Caco-2 (cell line): ENCODE data around the gene FARS2. TPM values are rescaled to one million over a fixed set of nuclear protein-coding genes. Genes with fewer than 3 reads are reported as not detected.

ENCODE experiments used
- BruUV-seq: library from RNA; stranded (reverse); fragments of 400-500 nt; replicated peaks from 2 replicates; lab custom pipeline; 2021; lab: Mats Ljungman, UMichigan
- CTCF ChIA-PET: fragments of 300-600 bp; sonication (Branson Sonifier 250); formaldehyde crosslinking; loops from one replicate; lab custom pipeline; 2022; ENCODE audit warnings: antibody characterized with exemption; lab: Charles Lee
- POLR2A ChIA-PET: fragments of 300-600 bp; sonication (Branson Sonifier 250); formaldehyde crosslinking; loops from one replicate; lab custom pipeline; 2022; ENCODE audit warnings: antibody characterized with exemption; lab: Charles Lee
- DNase-seq, 2 experiments: peaks; one replicate each; pipeline versions ENCODE4 v3.0.0 to v3.0.0-alpha.2; 2020 to 2022
- H3K27me3 ChIP-seq: replicated peaks from 2 replicates; pipeline ENCODE4 v1.6.0; 2011; ENCODE audit warnings: low read length; ENCODE audit not compliant: control insufficient read depth, insufficient read depth
- H3K36me3 ChIP-seq: 2 replicates; pipeline ENCODE4 v1.5.1; 2011; ENCODE audit warnings: low read length; ENCODE audit not compliant: control insufficient read depth, insufficient read depth
- H3K4me1 ChIP-seq: fragments of 250-450 bp; sonication (Bioruptor Pico); 2 replicates; pipeline ENCODE4 v1.5.1; 2020; ENCODE audit warnings: mild to moderate bottlenecking
- H3K4me3 ChIP-seq: 2 replicates; pipeline ENCODE4 v1.5.1; 2011; ENCODE audit warnings: low read depth, mild to moderate bottlenecking, control low read depth, low read length
- H3K9me3 ChIP-seq: fragments of 250-450 bp; sonication (Bioruptor Pico); 2 replicates; pipeline ENCODE4 v1.5.1; 2020; ENCODE audit warnings: mild to moderate bottlenecking, moderate library complexity
- H3K27ac Mint-ChIP-seq: one replicate; pipeline ENCODE4 v1.8.0; 2022; ENCODE audit warnings: mixed read lengths; ENCODE audit not compliant: unreplicated experiment
- H3K27me3 Mint-ChIP-seq: one replicate; pipeline ENCODE4 v1.8.0; 2022; ENCODE audit warnings: mixed read lengths; ENCODE audit not compliant: insufficient read depth, unreplicated experiment
- H3K36me3 Mint-ChIP-seq: one replicate; pipeline ENCODE4 v1.8.0; 2022; ENCODE audit warnings: mild to moderate bottlenecking, mixed read lengths; ENCODE audit not compliant: insufficient read depth, unreplicated experiment
- H3K4me1 Mint-ChIP-seq: one replicate; pipeline ENCODE4 v1.8.0; 2022; ENCODE audit warnings: low read depth, mixed read lengths; ENCODE audit not compliant: unreplicated experiment
- H3K4me3 Mint-ChIP-seq: one replicate; pipeline ENCODE4 v1.8.0; 2022; ENCODE audit warnings: mild to moderate bottlenecking, moderate library complexity, mixed read lengths; ENCODE audit not compliant: unreplicated experiment
- H3K9me3 Mint-ChIP-seq: one replicate; pipeline ENCODE4 v1.8.0; 2022; ENCODE audit warnings: mixed read lengths; ENCODE audit not compliant: unreplicated experiment
- CTCF ChIP-seq, 2 experiments: fragments of 200-600 bp in 1 of 2; IDR thresholded peaks; 1 replicate in 1 of 2; 2 replicates in 1 of 2; pipeline versions ENCODE4 v1.5.1 to v1.8.0; 2011 to 2022; ENCODE audit warnings: antibody characterized with exemption in 1 of 2, control low read depth in 1 of 2, inconsistent platforms in 1 of 2, low read depth in 1 of 2, low read length in 1 of 2, mild to moderate bottlenecking in 1 of 2, moderate library complexity in 1 of 2; ENCODE audit not compliant: insufficient read depth in 1 of 2, severe bottlenecking in 1 of 2, unreplicated experiment in 1 of 2
- intact Hi-C: fragments of 100-400 bp; cut with micrococcal nuclease; formaldehyde crosslinking; loops from one replicate; pipeline ENCODE4 v1.10.0; 2022; ENCODE audit not compliant: unreplicated experiment
- total RNA-seq: library from RNA; stranded (reverse); gene quantifications from 2 replicates; pipeline ENCODE4 v1.2.3, GENCODE V29; 2022

FARS2 gene
- total RNA-seq, 1 experiment from 2014 or later, result 15.4 TPM

GRCh38 chr6:5424726-5425125 lies 163.4 kb downstream of the FARS2 start:
- Mint-ChIP-seq H3K27ac (no peak overlapping the region), H3K36me3 (no peaks in the 10 kb centered on the region), H3K4me3 (no peak overlapping the region), H3K9me3 (no peaks in the 10 kb centered on the region), H3K4me1 (no peaks in the 10 kb centered on the region), H3K27me3 (no peaks in the 10 kb centered on the region)
- BruUV-seq, result no TSS peak
- no peak for DNase-seq
- POLR2A ChIA-PET, result no interaction called here
- no peaks in the 10 kb centered on the region for H3K4me1 ChIP-seq
- H3K27me3 ChIP-seq, result no peaks in the 10 kb centered on the region
- intact Hi-C loops, result no loop called here
- no peaks in the 10 kb centered on the region for H3K36me3 ChIP-seq
- CTCF ChIA-PET, result no interaction called here
- no peak overlapping the region for H3K4me3 ChIP-seq
- H3K9me3 ChIP-seq, result no peaks in the 10 kb centered on the region
- TF ChIP-seq CTCF (IDR thresholded peaks at IDR 0.05; ENCODE audit: insufficient read depth in 1 of 2, low read depth in 1 of 2, low read length in 1 of 2, severe bottlenecking in 1 of 2, unreplicated experiment in 1 of 2), result no peak

- no peak for TF ChIP-seq CTCF (IDR thresholded peaks at IDR 0.05; ENCODE audit: insufficient read depth in 1 of 2, low read depth in 1 of 2, low read length in 1 of 2, severe bottlenecking in 1 of 2, unreplicated experiment in 1 of 2)
- H3K27me3 Mint-ChIP-seq, result no peaks in the 10 kb centered on the region
- H3K4me1 Mint-ChIP-seq, result no peaks in the 10 kb centered on the region
- Histone ChIP-seq H3K27me3 (no peaks in the 10 kb centered on the region), H3K36me3 (no peaks in the 10 kb centered on the region), H3K4me3 (no peak overlapping the region), H3K4me1 (no peaks in the 10 kb centered on the region), H3K9me3 (no peaks in the 10 kb centered on the region)
- no peaks in the 10 kb centered on the region for H3K9me3 Mint-ChIP-seq
- CTCF ChIA-PET, result no interaction called here
- no peak for DNase-seq
- H3K27ac Mint-ChIP-seq, result no peak overlapping the region
- POLR2A ChIA-PET, result no interaction called here
- H3K4me3 Mint-ChIP-seq, result no peak overlapping the region
- intact Hi-C loops, result no loop called here
- BruUV-seq, result no TSS peak
- no peaks in the 10 kb centered on the region for H3K36me3 Mint-ChIP-seq
Measured at GRCh38 chr6:5425267-5425666, 164.0 kb downstream of the FARS2 start.

- CTCF ChIA-PET, result no interaction called here
- no peaks in the 10 kb centered on the region for H3K9me3 Mint-ChIP-seq
Measured at GRCh38 chr6:5425797-5426196, 164.5 kb downstream of the FARS2 start.

More at GRCh38 chr6:5425797-5426196, 164.5 kb downstream of the FARS2 start:
- Histone ChIP-seq H3K27me3 (no peaks in the 10 kb centered on the region), H3K9me3 (no peaks in the 10 kb centered on the region), H3K4me1 (no peaks in the 10 kb centered on the region), H3K4me3 (no peak overlapping the region), H3K36me3 (no peaks in the 10 kb centered on the region)
- Mint-ChIP-seq H3K27me3 (no peaks in the 10 kb centered on the region), H3K27ac (no peak overlapping the region), H3K4me1 (no peaks in the 10 kb centered on the region), H3K4me3 (no peak overlapping the region), H3K36me3 (no peaks in the 10 kb centered on the region)
- POLR2A ChIA-PET, result no interaction called here
- BruUV-seq, result no TSS peak
- TF ChIP-seq CTCF (IDR thresholded peaks at IDR 0.05; ENCODE audit: insufficient read depth in 1 of 2, low read depth in 1 of 2, low read length in 1 of 2, severe bottlenecking in 1 of 2, unreplicated experiment in 1 of 2), result no peak
- intact Hi-C loops, result no loop called here
- no peak for DNase-seq
